SK-N-MC (cell line): Measurements from ENCODE around the gene NUDT3.
A peak's percentile ranks its signal among the peaks of the same experiment; 100 is the strongest.

Source experiments
- EZH2 ChIP-seq: fragments of 200-600 bp; sonication (generic); IDR thresholded peaks from one replicate; pipeline ENCODE4 v1.6.1; 2017; ENCODE audit warnings: antibody characterized with exemption
- POLR2AphosphoS5 ChIP-seq: IDR thresholded peaks from 2 replicates; pipeline ENCODE4 v1.6.1; 2012; ENCODE audit warnings: mild to moderate bottlenecking, low read depth, low read length, borderline replicate concordance

DNA sequence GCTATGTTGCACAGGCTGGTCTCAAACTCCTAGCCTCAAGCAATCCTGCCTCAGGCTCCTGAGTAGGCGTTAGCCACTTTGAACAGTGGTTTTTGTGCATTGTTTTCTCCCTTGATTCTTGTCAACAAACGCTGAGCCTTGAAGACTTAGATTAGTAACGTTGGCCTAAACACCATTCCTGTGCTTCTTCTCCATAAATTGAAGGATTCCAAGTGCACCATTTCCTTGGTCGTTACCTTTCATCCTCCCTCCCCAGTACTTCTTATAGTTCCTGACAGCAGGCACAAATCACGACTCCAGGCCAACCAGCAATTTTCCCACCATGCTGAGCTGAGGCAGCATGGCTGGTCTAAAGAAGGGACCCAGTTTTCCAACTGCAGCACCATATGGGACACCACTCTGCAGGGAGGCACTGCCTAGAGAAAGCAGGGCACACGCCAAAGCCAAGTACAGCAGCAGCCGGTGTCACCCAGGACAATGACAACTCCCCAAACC, 24.5 kb upstream of the NUDT3 start:
- TF ChIP-seq POLR2AphosphoS5 = peak; percentile 22; the same call in 1 of the 2 replicates
- no peak for TF ChIP-seq EZH2
